Measurements from ENCODE around the gene HNRNPL.

DNA sequence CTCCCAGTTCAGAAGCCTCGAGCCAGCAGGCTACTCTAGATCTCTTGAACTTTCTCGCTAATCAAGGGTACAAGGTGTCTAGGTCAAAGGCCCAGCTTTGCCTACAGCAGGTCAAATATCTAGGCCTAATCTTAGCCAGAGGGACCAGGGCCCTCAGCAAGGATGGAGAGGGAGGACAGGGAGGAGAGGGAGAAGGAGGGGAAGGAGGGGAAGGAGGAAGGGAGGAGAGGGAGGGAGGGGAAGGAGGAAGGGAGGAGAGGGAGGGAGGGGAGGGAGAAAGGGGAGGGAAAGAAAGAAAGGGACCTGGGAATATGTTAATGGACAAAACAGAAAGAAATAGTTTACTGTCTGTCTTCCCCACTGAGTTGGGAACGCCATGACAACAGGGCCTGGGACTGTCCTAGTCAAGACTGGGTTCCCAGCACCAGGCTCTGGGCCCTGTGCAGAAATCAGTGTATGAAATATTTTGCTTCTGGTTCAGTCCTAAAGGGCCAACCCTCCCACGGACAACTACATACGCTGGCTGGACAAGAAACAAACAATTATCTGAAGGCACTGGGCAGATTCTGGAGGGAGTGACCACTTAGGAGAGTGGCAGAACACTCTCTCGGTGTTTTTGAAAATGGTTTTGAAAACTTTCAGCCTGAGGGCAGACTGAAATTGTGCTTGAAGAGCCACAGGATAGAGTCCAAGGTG is 22.8 kb downstream of the HNRNPL start:
- no peak for TF ChIP-seq POLR2A (IDR thresholded peaks at IDR 0.05)
- TF ChIP-seq, protein P1, sequence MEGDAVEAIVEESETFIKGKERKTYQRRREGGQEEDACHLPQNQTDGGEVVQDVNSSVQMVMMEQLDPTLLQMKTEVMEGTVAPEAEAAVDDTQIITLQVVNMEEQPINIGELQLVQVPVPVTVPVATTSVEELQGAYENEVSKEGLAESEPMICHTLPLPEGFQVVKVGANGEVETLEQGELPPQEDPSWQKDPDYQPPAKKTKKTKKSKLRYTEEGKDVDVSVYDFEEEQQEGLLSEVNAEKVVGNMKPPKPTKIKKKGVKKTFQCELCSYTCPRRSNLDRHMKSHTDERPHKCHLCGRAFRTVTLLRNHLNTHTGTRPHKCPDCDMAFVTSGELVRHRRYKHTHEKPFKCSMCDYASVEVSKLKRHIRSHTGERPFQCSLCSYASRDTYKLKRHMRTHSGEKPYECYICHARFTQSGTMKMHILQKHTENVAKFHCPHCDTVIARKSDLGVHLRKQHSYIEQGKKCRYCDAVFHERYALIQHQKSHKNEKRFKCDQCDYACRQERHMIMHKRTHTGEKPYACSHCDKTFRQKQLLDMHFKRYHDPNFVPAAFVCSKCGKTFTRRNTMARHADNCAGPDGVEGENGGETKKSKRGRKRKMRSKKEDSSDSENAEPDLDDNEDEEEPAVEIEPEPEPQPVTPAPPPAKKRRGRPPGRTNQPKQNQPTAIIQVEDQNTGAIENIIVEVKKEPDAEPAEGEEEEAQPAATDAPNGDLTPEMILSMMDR (IDR thresholded peaks at IDR 0.05) = no peak
